Tibial artery (tissue), 4 donors: ENCODE measurements around the gene POLR2C.

ENCODE experiments used
- DNase-seq, 2 donors: peaks; one replicate each; pipeline ENCODE4 v3.0.0-alpha.2; 2019
- H3K27ac ChIP-seq, 2 donors: fragments of 200-600 bp; sonication (generic) in 1 of 2; 1 replicate in 1 of 2; 2 replicates in 1 of 2; pipeline ENCODE4 v1.5.1; 2018 to 2019; ENCODE audit warnings: mild to moderate bottlenecking in 1 of 2
- H3K27me3 ChIP-seq, 2 donors: fragments of 200-600 bp; sonication (generic) in 1 of 2; one replicate each; pipeline versions ENCODE4 v1.5.1 to v1.6.0; 2016 to 2019
- H3K36me3 ChIP-seq, 3 donors: fragments of 200-600 bp; sonication (generic) in 2 of 3; one replicate each; pipeline ENCODE4 v1.5.1; 2016 to 2019; ENCODE audit warnings: mild to moderate bottlenecking in 2 of 3
- H3K4me1 ChIP-seq, 4 donors: fragments of 200-600 bp; sonication (generic) in 2 of 4; 1 replicate in 3 of 4; 2 replicates in 1 of 4; pipeline ENCODE4 v1.5.1; 2016 to 2019
- H3K4me3 ChIP-seq, 2 donors: fragments of 200-600 bp; sonication (generic) in 1 of 2; 1 replicate in 1 of 2; 2 replicates in 1 of 2; pipeline ENCODE4 v1.5.1; 2018 to 2019; ENCODE audit warnings: mild to moderate bottlenecking in 2 of 2
- H3K9me3 ChIP-seq, 3 donors: fragments of 200-600 bp; sonication (generic) in 1 of 3; one replicate each; pipeline ENCODE4 v1.5.1; 2016 to 2019
- intact Hi-C: fragments of 100-400 bp; cut with DNase I; formaldehyde crosslinking; loops from one replicate; pipeline ENCODE4 v1.15.0; 2023; ENCODE audit warnings: low total_unique reads
- TF ChIP-seq, protein P1 (sequence below), 2 experiments: fragments of 200-600 bp in 1 of 2; fragments of 450-650 bp in 1 of 2; IDR thresholded peaks; one replicate each; pipeline ENCODE4 v1.5.1; 2017 to 2019; ENCODE audit warnings: antibody characterized with exemption in 2 of 2, mild to moderate bottlenecking in 1 of 2, moderate library complexity in 1 of 2

The POLR2C gene

DNA sequence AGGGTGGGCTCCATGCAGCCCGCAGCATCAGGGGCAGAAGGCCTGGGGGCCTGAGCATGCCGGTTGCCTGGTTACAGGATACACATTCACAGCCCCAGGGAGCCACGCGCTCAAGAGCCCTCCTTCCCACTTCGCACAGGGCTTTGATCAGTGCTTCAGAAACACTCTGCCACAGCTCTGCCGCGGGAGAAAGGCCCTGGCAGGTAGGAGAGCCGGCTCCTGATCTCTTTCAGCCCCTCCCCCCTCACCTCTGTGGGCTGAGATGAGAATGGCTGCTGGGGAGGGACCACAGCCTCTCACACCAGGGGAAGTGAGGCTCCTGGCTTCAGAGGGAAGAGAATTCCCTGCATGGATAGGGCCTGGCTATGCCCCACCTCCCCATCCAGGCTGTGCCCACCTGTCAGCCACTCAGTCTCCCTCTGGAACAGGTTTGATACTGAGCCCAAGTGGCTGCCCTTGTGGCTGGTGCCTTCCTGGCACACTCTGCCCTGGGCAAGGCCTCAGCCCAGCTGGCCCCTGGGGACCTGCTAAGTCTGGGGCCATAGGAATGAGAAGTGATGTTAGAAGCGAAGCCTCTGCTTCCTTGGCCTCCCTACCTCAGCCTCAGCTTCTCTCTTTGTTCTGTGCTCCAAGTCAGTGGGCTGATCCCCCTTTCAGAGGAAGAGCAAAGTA lies 15.2 kb downstream of the POLR2C start:
- H3K9me3 ChIP-seq: no peaks in the 10 kb centered on the region
- H3K27ac ChIP-seq: peak overlapping the region; percentile 69 to 77
- intact Hi-C loops: loop anchor here (5.0 kb wide), 1 partner anchor 50 kb away; no protein-coding TSS in a partner anchor
- peaks cover 23 to 28% (median 26%) of the 10 kb centered on the region in 3 donors for H3K36me3 ChIP-seq
- no peak for DNase-seq
- TF ChIP-seq, protein P1, sequence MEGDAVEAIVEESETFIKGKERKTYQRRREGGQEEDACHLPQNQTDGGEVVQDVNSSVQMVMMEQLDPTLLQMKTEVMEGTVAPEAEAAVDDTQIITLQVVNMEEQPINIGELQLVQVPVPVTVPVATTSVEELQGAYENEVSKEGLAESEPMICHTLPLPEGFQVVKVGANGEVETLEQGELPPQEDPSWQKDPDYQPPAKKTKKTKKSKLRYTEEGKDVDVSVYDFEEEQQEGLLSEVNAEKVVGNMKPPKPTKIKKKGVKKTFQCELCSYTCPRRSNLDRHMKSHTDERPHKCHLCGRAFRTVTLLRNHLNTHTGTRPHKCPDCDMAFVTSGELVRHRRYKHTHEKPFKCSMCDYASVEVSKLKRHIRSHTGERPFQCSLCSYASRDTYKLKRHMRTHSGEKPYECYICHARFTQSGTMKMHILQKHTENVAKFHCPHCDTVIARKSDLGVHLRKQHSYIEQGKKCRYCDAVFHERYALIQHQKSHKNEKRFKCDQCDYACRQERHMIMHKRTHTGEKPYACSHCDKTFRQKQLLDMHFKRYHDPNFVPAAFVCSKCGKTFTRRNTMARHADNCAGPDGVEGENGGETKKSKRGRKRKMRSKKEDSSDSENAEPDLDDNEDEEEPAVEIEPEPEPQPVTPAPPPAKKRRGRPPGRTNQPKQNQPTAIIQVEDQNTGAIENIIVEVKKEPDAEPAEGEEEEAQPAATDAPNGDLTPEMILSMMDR (IDR thresholded peaks at IDR 0.05): no peak
- peaks cover 12 to 52% (median 45%) of the 10 kb centered on the region in 4 donors for H3K4me1 ChIP-seq
- H3K4me3 ChIP-seq: peak overlapping the region in 1 of 2 donors; percentile 57
- no peaks in the 10 kb centered on the region for H3K27me3 ChIP-seq

GRCh38 chr16:57478396-57479204 lies 16.1 kb downstream of the POLR2C start:
- DNase-seq: no peak
- no peaks in the 10 kb centered on the region for H3K9me3 ChIP-seq
- intact Hi-C loops: loop anchor here (5.0 kb wide), 1 partner anchor 49 kb away; no protein-coding TSS in a partner anchor
- H3K4me1 ChIP-seq: peaks cover 12 to 52% (median 45%) of the 10 kb centered on the region in 4 donors
- TF ChIP-seq, protein P1 (IDR thresholded peaks at IDR 0.05): no peak
- peak overlapping the region; percentile 53 to 57 for H3K4me3 ChIP-seq
- peaks cover 13 to 19% (median 17%) of the 10 kb centered on the region in 3 donors for H3K36me3 ChIP-seq
- no peaks in the 10 kb centered on the region for H3K27me3 ChIP-seq
- peak overlapping the region; percentile 69 to 77 for H3K27ac ChIP-seq

GRCh38 chr16:57479205-57479975 lies 16.9 kb downstream of the POLR2C start:
- peak overlapping the region; percentile 53 to 57 for H3K4me3 ChIP-seq
- peaks cover 12 to 58% (median 51%) of the 10 kb centered on the region in 4 donors for H3K4me1 ChIP-seq
- H3K27me3 ChIP-seq: no peaks in the 10 kb centered on the region
- no peaks in the 10 kb centered on the region for H3K9me3 ChIP-seq
- peak; percentile 32 to 79 for DNase-seq
- TF ChIP-seq, protein P1 (IDR thresholded peaks at IDR 0.05): no peak
- H3K27ac ChIP-seq: peak overlapping the region; percentile 69 to 77
- H3K36me3 ChIP-seq: peaks cover 6 to 11% (median 10%) of the 10 kb centered on the region in 3 donors
- intact Hi-C loops: loop anchor here (5.0 kb wide), 1 partner anchor 48 kb away; no protein-coding TSS in a partner anchor

DNA sequence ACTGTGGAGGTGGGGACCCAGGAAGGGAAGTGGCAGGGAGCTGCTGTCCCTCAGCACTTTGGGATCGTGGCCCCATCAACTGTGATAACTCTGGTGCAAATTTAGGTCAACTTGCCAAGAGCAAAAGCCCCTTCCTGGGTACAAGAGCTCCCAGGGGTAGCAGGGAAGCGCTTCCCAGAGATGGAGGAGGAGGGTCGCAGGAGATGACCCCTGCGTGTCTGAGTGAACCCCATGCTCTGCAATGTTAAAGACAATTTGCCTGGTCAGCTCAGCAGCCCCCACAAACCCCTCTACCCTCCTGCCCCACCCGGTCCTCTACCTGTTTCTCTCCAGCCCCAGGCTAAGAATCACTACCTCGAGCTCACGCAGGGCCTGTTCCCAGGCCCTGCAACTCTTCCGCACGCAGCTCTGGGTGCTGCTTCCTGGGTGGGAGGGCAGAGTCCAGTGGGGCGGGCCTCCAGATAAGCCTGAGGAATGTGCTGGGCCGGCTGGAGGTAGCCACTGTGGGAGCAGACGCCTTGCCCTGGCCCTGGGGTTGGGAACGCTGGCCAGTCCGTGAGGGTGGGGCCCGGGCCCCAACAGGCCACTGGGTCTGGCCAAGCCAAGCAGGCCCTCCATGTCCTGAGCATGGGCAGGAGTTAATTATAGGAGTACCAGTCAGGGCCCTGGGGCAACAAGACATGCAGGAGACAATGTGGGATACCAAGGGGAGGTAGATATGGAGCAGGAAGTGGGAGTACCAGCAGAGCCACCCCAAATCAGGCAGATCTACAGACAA lies 17.7 kb downstream of the POLR2C start:
- no peaks in the 10 kb centered on the region for H3K9me3 ChIP-seq
- H3K36me3 ChIP-seq: peaks cover under 1 to 3% (median 3%) of the 10 kb centered on the region in 3 donors
- peak overlapping the region; percentile 53 to 57 for H3K4me3 ChIP-seq
- intact Hi-C loops: loop anchor here (5.0 kb wide), 1 partner anchor 47 kb away; no protein-coding TSS in a partner anchor
- no peaks in the 10 kb centered on the region for H3K27me3 ChIP-seq
- TF ChIP-seq, protein P1 (IDR thresholded peaks at IDR 0.05): no peak
- peak; percentile 60 to 89 for DNase-seq
- peaks cover 12 to 66% (median 59%) of the 10 kb centered on the region in 4 donors for H3K4me1 ChIP-seq
- H3K27ac ChIP-seq: peak overlapping the region; percentile 69 to 77
